KOPT-K1 (cell line): ENCODE measurements around the gene SORL1.

ENCODE experiments used
- H3K27ac ChIP-seq: fragments of 200-600 bp; sonication (generic); 2 replicates; pipeline ENCODE4 v1.5.1; 2016; ENCODE audit warnings: antibody characterized with exemption, mild to moderate bottlenecking, low read depth, low read length; ENCODE audit not compliant: poor library complexity, severe bottlenecking
- H3K36me3 ChIP-seq: fragments of 200-600 bp; sonication (generic); 2 replicates; pipeline ENCODE4 v1.5.1; 2017; ENCODE audit warnings: antibody characterized with exemption, mild to moderate bottlenecking, low read length, moderate library complexity; ENCODE audit not compliant: insufficient read depth
- H3K9me3 ChIP-seq: fragments of 200-600 bp; sonication (generic); 2 replicates; pipeline ENCODE4 v1.5.1; 2017; ENCODE audit warnings: antibody characterized with exemption, low read length, mild to moderate bottlenecking; ENCODE audit not compliant: insufficient read depth, poor library complexity, severe bottlenecking

Gene SORL1

GRCh38 chr11:121608545-121609098 is 156.5 kb downstream of the SORL1 start:
- H3K36me3 ChIP-seq: peaks cover 85% of the 10 kb centered on the region
- no peaks in the 10 kb centered on the region for H3K9me3 ChIP-seq
- H3K27ac ChIP-seq: no peak overlapping the region

- H3K27ac ChIP-seq: no peak overlapping the region
- peaks cover 94% of the 10 kb centered on the region for H3K36me3 ChIP-seq
- H3K9me3 ChIP-seq: no peaks in the 10 kb centered on the region
Measured at GRCh38 chr11:121610706-121611105, 158.6 kb downstream of the SORL1 start.

- no peak overlapping the region for H3K27ac ChIP-seq
- H3K9me3 ChIP-seq: no peaks in the 10 kb centered on the region
- peaks cover 94% of the 10 kb centered on the region for H3K36me3 ChIP-seq
Measured at GRCh38 chr11:121611242-121611641, 159.1 kb downstream of the SORL1 start.

- H3K36me3 ChIP-seq: peaks cover 93% of the 10 kb centered on the region
- no peak overlapping the region for H3K27ac ChIP-seq
- no peaks in the 10 kb centered on the region for H3K9me3 ChIP-seq
Measured at GRCh38 chr11:121613724-121614123, 161.6 kb downstream of the SORL1 start.

- Histone ChIP-seq H3K27ac (no peak overlapping the region), H3K36me3 (peaks cover 91% of the 10 kb centered on the region)
Measured at GRCh38 chr11:121614636-121615240, 162.6 kb downstream of the SORL1 start.

GRCh38 chr11:121615501-121615900 is 163.4 kb downstream of the SORL1 start:
- H3K9me3 ChIP-seq: no peaks in the 10 kb centered on the region
- H3K36me3 ChIP-seq: peaks cover 91% of the 10 kb centered on the region
- no peak overlapping the region for H3K27ac ChIP-seq

More at GRCh38 chr11:121614636-121615240, 162.6 kb downstream of the SORL1 start:
- H3K9me3 ChIP-seq: no peaks in the 10 kb centered on the region

GRCh38 chr11:121618516-121618915 is 166.4 kb downstream of the SORL1 start:
- Histone ChIP-seq H3K27ac (no peak overlapping the region), H3K9me3 (no peaks in the 10 kb centered on the region), H3K36me3 (peaks cover 96% of the 10 kb centered on the region)

GRCh38 chr11:121625777-121626506 is 173.8 kb downstream of the SORL1 start:
- H3K36me3 ChIP-seq: peaks cover 86% of the 10 kb centered on the region
- H3K9me3 ChIP-seq: no peaks in the 10 kb centered on the region
- H3K27ac ChIP-seq: no peak overlapping the region

- Histone ChIP-seq H3K27ac (no peak overlapping the region), H3K9me3 (no peaks in the 10 kb centered on the region), H3K36me3 (peaks cover 81% of the 10 kb centered on the region)
Measured at GRCh38 chr11:121626507-121626875, 174.4 kb downstream of the SORL1 start.

GRCh38 chr11:121626980-121627379 is 174.9 kb downstream of the SORL1 start:
- no peaks in the 10 kb centered on the region for H3K9me3 ChIP-seq
- H3K27ac ChIP-seq: no peak overlapping the region
- H3K36me3 ChIP-seq: peaks cover 76% of the 10 kb centered on the region

- no peak overlapping the region for H3K27ac ChIP-seq
- no peaks in the 10 kb centered on the region for H3K9me3 ChIP-seq
- peaks cover 54% of the 10 kb centered on the region for H3K36me3 ChIP-seq
Measured at GRCh38 chr11:121630041-121630440, 177.9 kb downstream of the SORL1 start.

- Histone ChIP-seq H3K9me3 (no peaks in the 10 kb centered on the region), H3K36me3 (peaks cover 39% of the 10 kb centered on the region; the same call in 1 of the 2 replicates), H3K27ac (no peak overlapping the region)
Measured at GRCh38 chr11:121631456-121631855, 179.3 kb downstream of the SORL1 start.

- peaks cover 15% of the 10 kb centered on the region; the same call in 1 of the 2 replicates for H3K36me3 ChIP-seq
- H3K9me3 ChIP-seq: no peaks in the 10 kb centered on the region
- no peak overlapping the region for H3K27ac ChIP-seq
Measured at GRCh38 chr11:121634273-121634672, 182.2 kb downstream of the SORL1 start.

- no peak overlapping the region for H3K27ac ChIP-seq
- peaks cover 13% of the 10 kb centered on the region; the same call in 1 of the 2 replicates for H3K36me3 ChIP-seq
- no peaks in the 10 kb centered on the region for H3K9me3 ChIP-seq
Measured at GRCh38 chr11:121634889-121635288, 182.8 kb downstream of the SORL1 start.

GRCh38 chr11:121636081-121636799 is 184.1 kb downstream of the SORL1 start:
- Histone ChIP-seq H3K36me3 (peaks cover 8% of the 10 kb centered on the region; the same call in 1 of the 2 replicates), H3K27ac (no peak overlapping the region)

More at GRCh38 chr11:121636081-121636799, 184.1 kb downstream of the SORL1 start:
- no peaks in the 10 kb centered on the region for H3K9me3 ChIP-seq
